Karpas-422 (cell line): ENCODE data around the gene MBNL2. TPM values are rescaled to one million over a fixed set of nuclear protein-coding genes. Genes with fewer than 3 reads are reported as not detected.
A peak's percentile ranks its signal among the peaks of the same experiment; 100 is the strongest.

Source experiments
- DNase-seq: peaks from one replicate; pipeline ENCODE4 v3.0.0-alpha.2; 2015
- H2AFZ ChIP-seq: fragments of 200-600 bp; sonication (generic); 2 replicates; pipeline ENCODE4 v1.6.1; 2014; ENCODE audit warnings: antibody characterized with exemption, low read length, mixed read lengths
- H3K27ac ChIP-seq: fragments of 200-600 bp; sonication (generic); 2 replicates; pipeline ENCODE4 v1.5.1; 2014; ENCODE audit warnings: mild to moderate bottlenecking, low read length, moderate library complexity
- H3K27me3 ChIP-seq: fragments of 200-600 bp; sonication (generic); 2 replicates; pipeline ENCODE4 v1.6.1; 2014; ENCODE audit warnings: low read length, mixed read lengths
- H3K36me3 ChIP-seq: fragments of 200-600 bp; sonication (generic); 2 replicates; pipeline ENCODE4 v1.6.1; 2014; ENCODE audit warnings: low read length, mixed read lengths; ENCODE audit not compliant: insufficient read depth
- H3K4me1 ChIP-seq: fragments of 200-600 bp; sonication (generic); 2 replicates; pipeline ENCODE4 v1.6.1; 2014; ENCODE audit warnings: mild to moderate bottlenecking, low read length, mixed read lengths
- H3K4me2 ChIP-seq: fragments of 200-600 bp; sonication (generic); 2 replicates; pipeline ENCODE4 v1.6.1; 2014; ENCODE audit warnings: low read length, low read depth, mild to moderate bottlenecking; ENCODE audit not compliant: poor library complexity, severe bottlenecking
- H3K4me3 ChIP-seq: fragments of 200-600 bp; sonication (generic); 2 replicates; pipeline ENCODE4 v1.5.1; 2014; ENCODE audit warnings: mild to moderate bottlenecking, antibody characterized with exemption, low read length, mixed read lengths
- H3K79me2 ChIP-seq: fragments of 200-600 bp; sonication (generic); 2 replicates; pipeline ENCODE4 v1.6.1; 2014; ENCODE audit warnings: mild to moderate bottlenecking, low read length, mixed read lengths
- H3K9ac ChIP-seq: fragments of 200-600 bp; sonication (generic); 2 replicates; pipeline ENCODE4 v1.6.0; 2014; ENCODE audit warnings: low read length
- H3K9me2 ChIP-seq: fragments of 200-600 bp; sonication (generic), shearing (Covaris generic); replicated peaks from 2 replicates; pipeline ENCODE4 v1.6.0; 2014; ENCODE audit warnings: mild to moderate bottlenecking, low read length, moderate library complexity; ENCODE audit not compliant: insufficient read depth
- H3K9me3 ChIP-seq: fragments of 300-700, 200-600 bp; sonication (generic); 2 replicates; pipeline ENCODE4 v1.6.1; 2014; ENCODE audit warnings: low read length, mixed read lengths
- H4K20me1 ChIP-seq: fragments of 200-600 bp; sonication (generic); 2 replicates; pipeline ENCODE4 v1.6.1; 2014; ENCODE audit warnings: mild to moderate bottlenecking, antibody characterized with exemption, low read length, low read depth; ENCODE audit not compliant: insufficient read depth
- total RNA-seq: library from RNA; depleted of rRNA; stranded (reverse); fragments of >200 nt; shearing (Covaris generic); gene quantifications from 2 replicates; pipeline ENCODE4 v1.2.3, GENCODE V29; 2014; ENCODE audit warnings: low replicate concordance; rRNA removed

MBNL2 gene, protein sequence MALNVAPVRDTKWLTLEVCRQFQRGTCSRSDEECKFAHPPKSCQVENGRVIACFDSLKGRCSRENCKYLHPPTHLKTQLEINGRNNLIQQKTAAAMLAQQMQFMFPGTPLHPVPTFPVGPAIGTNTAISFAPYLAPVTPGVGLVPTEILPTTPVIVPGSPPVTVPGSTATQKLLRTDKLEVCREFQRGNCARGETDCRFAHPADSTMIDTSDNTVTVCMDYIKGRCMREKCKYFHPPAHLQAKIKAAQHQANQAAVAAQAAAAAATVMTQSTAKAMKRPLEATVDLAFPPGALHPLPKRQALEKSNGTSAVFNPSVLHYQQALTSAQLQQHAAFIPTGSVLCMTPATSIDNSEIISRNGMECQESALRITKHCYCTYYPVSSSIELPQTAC
- 4.4 and 8.5 TPM in 2 replicates for total RNA-seq

DNA sequence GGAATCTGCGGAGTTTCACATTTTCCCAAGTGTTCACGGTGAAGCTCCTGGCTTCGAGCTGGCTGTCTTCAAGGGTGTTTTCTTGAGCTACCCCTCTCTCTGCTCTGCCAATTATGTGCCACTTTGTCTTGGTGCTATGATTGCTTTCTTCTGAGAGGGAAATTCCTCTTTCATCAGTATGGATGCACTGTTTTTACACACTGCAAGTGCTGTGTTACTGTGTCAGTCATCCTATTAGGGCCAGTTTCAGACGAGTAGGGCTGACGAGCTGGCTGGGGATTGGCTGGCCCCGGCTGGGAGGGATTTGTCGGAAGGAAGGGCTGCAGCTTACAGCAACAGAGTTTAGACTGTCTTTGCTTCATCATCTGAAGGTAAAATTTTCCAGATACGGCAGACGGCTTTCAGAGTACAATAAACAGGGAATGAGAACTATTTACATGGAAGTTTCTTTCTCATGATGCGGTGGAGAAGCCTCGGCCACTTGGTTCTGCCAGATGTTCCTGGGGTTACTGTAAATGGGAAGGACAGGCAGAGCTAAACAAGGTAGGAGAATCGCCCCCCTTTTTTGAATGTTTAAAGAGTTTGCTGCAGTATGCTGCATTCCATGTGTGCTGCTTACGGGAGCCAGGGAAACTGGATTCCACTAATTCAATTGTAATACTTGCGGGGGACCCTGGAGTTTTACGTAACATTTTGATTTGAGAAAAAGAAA lies at the start of gene MBNL2:
Gene MBNL2 (plus strand): TSS at position 345 of the 712 bp plus-strand sequence. CDS start 53,903 bp downstream, outside the sequence.
- Histone ChIP-seq H3K9me2 (no peaks in the 10 kb centered on the region), H3K4me1 (peaks cover 27% of the 10 kb centered on the region), H4K20me1 (no peaks in the 10 kb centered on the region), H3K27me3 (no peaks in the 10 kb centered on the region), H3K79me2 (no peaks in the 10 kb centered on the region), H2AFZ (peak within 1 kb of the TSS; percentile 97), H3K4me3 (peak within 1 kb of the TSS; percentile 88), H3K27ac (no peak within 1 kb of the TSS), H3K36me3 (no peaks in the 10 kb centered on the region), H3K9ac (peak within 1 kb of the TSS; percentile 73), H3K4me2 (peak within 1 kb of the TSS; percentile 87), H3K9me3 (no peaks in the 10 kb centered on the region)
- peak; percentile 93 for DNase-seq

DNA sequence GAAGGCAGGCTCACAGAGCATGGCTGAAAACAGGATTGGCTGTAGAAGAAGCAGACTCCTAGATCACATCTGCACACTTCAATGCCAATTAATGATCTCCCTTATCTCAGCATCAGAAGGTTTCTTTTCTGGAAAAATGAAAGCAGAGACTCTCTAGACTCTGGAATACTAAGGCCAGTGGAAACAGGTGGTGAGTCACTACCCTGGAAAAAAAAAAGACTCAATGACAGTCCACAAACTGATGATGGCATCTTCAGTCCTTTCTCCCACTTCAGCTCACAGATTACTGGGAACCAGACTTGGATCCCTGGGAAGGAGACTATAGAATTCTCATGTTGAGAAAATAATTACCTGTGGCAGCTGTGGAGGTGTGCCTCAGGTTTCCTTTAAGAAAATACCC lies 47.5 kb upstream of the MBNL2 start:
- Histone ChIP-seq H3K4me1 (no peaks in the 10 kb centered on the region), H3K27me3 (no peaks in the 10 kb centered on the region), H3K27ac (no peak overlapping the region), H3K9me2 (no peaks in the 10 kb centered on the region), H2AFZ (no peak overlapping the region), H3K4me2 (no peak overlapping the region), H3K36me3 (no peaks in the 10 kb centered on the region), H3K9me3 (no peaks in the 10 kb centered on the region), H3K79me2 (no peaks in the 10 kb centered on the region), H3K4me3 (no peak overlapping the region), H4K20me1 (no peaks in the 10 kb centered on the region), H3K9ac (no peak overlapping the region)
- DNase-seq: no peak

DNA sequence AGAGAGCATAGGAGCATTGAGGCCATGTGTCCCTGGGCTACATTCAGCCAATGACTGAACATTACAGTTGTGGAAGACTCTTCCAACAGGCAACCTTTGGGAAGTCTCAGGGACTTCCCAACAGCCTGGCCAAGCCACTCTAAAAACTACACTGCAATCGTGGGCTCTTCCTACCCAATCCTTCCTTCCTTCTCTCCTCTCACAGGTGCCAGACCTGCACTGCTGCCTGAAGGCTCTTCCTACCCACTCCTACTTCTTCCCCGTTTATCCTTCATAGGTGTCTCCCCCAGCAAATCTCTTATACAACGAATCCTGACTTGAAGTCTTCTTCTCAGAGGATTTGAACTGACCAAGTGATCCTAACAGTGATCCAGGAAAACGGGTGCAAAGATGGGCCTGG lies 47.1 kb upstream of the MBNL2 start:
- no peaks in the 10 kb centered on the region for H3K36me3 ChIP-seq
- H3K27ac ChIP-seq: no peak overlapping the region
- H3K4me3 ChIP-seq: no peak overlapping the region
- no peaks in the 10 kb centered on the region for H4K20me1 ChIP-seq
- no peaks in the 10 kb centered on the region for H3K4me1 ChIP-seq
- no peaks in the 10 kb centered on the region for H3K27me3 ChIP-seq
- H3K9me3 ChIP-seq: no peaks in the 10 kb centered on the region
- no peak overlapping the region for H3K9ac ChIP-seq
- no peaks in the 10 kb centered on the region for H3K9me2 ChIP-seq
- H3K4me2 ChIP-seq: no peak overlapping the region
- no peak for DNase-seq
- H2AFZ ChIP-seq: no peak overlapping the region
- no peaks in the 10 kb centered on the region for H3K79me2 ChIP-seq

DNA sequence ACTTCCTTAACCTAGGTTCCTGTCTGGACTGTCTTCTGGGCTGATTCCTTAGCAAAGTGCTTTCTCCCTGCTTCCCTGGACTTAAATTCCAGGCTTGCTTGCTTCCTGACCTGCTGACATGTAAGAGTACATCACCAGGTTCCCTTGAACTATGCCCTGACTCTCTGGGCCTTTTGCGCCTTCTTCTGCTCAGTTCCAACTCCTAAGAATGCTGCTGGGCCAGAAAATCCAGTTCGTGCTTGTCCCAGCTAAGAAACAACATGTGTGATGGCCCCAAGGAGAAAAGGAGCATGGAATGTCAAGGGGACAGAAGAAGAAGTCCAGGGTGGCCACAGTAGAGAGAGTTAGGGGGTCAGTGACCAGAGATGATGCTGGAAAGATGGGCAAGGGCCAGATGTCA lies 42.6 kb upstream of the MBNL2 start:
- no peak overlapping the region for H3K27ac ChIP-seq
- H2AFZ ChIP-seq: no peak overlapping the region
- H3K4me2 ChIP-seq: no peak overlapping the region
- no peaks in the 10 kb centered on the region for H3K27me3 ChIP-seq
- no peaks in the 10 kb centered on the region for H3K36me3 ChIP-seq
- H3K9me3 ChIP-seq: no peaks in the 10 kb centered on the region
- H3K9ac ChIP-seq: no peak overlapping the region
- H3K4me3 ChIP-seq: no peak overlapping the region
- H3K9me2 ChIP-seq: no peaks in the 10 kb centered on the region
- H4K20me1 ChIP-seq: no peaks in the 10 kb centered on the region
- DNase-seq: no peak
- no peaks in the 10 kb centered on the region for H3K4me1 ChIP-seq
- H3K79me2 ChIP-seq: no peaks in the 10 kb centered on the region

DNA sequence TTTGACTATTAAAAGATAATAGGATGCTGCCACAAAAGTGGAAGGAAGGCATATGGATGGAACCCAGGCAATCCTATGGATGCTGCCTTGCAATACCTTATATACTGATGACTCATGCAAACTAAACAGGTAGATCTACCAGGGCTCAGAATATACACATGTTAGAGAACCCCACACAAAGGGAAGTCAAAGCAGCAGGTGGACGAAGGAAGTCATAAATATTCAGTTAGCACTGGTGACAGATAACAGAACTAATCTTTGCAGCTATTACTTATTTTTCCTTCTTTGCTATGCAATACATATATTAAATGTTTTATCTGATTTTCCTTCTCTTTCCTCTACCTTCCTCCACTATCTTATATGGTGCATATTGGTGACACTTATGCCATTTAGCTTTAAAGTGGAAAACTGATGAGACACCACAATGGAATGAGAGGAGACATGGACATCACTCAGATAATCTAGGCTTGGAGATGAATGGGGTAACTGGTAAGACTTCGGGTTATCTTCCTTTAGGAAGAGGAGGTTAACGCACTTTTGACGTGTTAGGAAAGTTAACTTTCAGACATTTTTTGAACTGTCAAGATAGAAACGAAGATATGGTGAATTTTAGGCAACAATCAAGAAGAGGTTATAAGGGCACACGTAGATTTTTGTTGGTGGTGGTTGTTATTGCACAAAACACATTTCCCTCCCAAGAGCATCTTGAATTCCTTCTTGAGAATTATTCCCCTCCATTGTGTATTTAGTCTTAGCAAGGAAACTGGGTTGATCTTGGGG lies 39.8 kb upstream of the MBNL2 start:
- Histone ChIP-seq H3K4me2 (no peak overlapping the region), H3K4me3 (no peak overlapping the region), H3K9ac (no peak overlapping the region), H3K9me2 (no peaks in the 10 kb centered on the region), H2AFZ (no peak overlapping the region), H3K27me3 (no peaks in the 10 kb centered on the region), H3K79me2 (no peaks in the 10 kb centered on the region), H3K36me3 (no peaks in the 10 kb centered on the region), H3K4me1 (no peaks in the 10 kb centered on the region), H3K9me3 (no peaks in the 10 kb centered on the region), H4K20me1 (no peaks in the 10 kb centered on the region), H3K27ac (no peak overlapping the region)
- no peak for DNase-seq

DNA sequence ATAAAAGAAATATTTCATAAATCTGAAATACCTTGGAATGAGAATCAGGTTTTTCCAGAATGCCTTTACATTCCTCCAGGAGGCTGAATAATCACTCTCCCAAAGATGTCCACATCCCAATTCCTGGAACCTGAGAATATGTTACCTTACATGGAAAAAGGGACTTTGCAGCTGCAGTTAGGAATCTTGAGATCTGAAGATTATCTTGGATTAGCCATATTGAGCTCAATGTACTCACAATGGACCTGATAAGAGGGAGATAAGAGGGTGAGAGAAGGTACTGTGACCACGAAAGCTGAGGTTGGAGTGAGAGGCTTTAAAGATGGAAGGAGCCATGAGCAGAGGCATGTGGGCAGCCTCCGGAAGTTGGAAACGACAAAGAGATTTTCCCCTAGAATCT lies 36.8 kb upstream of the MBNL2 start:
- H3K4me3 ChIP-seq: no peak overlapping the region
- H3K79me2 ChIP-seq: no peaks in the 10 kb centered on the region
- H3K9me3 ChIP-seq: no peaks in the 10 kb centered on the region
- no peak for DNase-seq
- H3K27ac ChIP-seq: no peak overlapping the region
- no peaks in the 10 kb centered on the region for H3K4me1 ChIP-seq
- no peak overlapping the region for H3K4me2 ChIP-seq
- H3K27me3 ChIP-seq: no peaks in the 10 kb centered on the region
- H2AFZ ChIP-seq: no peak overlapping the region
- H3K36me3 ChIP-seq: no peaks in the 10 kb centered on the region
- H3K9me2 ChIP-seq: no peaks in the 10 kb centered on the region
- H4K20me1 ChIP-seq: no peaks in the 10 kb centered on the region
- H3K9ac ChIP-seq: no peak overlapping the region

DNA sequence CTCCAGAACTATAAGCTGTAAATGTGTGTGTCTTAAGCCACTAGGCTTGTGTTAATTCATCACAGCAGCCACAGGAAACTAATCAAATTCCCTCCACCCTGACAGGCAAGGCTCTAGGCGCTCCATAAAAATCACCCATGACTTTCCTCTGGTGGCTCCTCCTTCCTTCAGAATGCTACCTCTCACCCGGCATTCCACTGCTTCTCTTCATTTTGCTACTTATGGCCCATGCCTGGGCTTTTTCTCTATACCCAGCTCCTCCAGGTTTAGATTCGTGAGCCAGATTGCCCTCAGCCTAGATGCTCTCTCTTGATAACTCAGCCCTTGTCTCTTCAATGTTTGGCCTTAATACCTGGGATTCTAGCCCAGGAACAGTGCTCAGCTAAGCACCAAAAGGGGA lies 36.4 kb upstream of the MBNL2 start:
- no peaks in the 10 kb centered on the region for H3K79me2 ChIP-seq
- H3K9me2 ChIP-seq: no peaks in the 10 kb centered on the region
- no peaks in the 10 kb centered on the region for H3K27me3 ChIP-seq
- no peak for DNase-seq
- H3K9ac ChIP-seq: no peak overlapping the region
- H4K20me1 ChIP-seq: no peaks in the 10 kb centered on the region
- H3K9me3 ChIP-seq: no peaks in the 10 kb centered on the region
- no peaks in the 10 kb centered on the region for H3K4me1 ChIP-seq
- H2AFZ ChIP-seq: no peak overlapping the region
- H3K36me3 ChIP-seq: no peaks in the 10 kb centered on the region
- H3K4me3 ChIP-seq: no peak overlapping the region
- H3K4me2 ChIP-seq: no peak overlapping the region
- H3K27ac ChIP-seq: no peak overlapping the region

DNA sequence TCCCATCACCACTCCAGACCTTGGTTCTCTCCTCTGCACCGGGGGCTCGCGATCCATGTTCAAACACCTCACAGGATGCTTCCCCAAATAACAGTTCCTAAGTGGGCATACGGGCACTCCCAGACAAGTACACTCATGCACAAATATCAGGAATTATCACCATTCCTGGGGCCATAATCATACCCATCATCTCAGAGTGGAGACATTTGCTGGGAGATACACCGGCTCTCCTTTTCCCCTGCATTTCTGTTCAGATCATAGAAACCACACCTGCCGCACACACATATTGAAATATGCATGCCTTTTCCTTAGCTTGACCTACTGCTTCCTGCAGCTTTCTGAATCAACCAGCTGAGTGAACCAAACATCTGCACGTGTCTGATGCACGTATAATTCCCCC lies 33.9 kb upstream of the MBNL2 start:
- no peaks in the 10 kb centered on the region for H3K27me3 ChIP-seq
- no peak overlapping the region for H2AFZ ChIP-seq
- no peak overlapping the region for H3K4me2 ChIP-seq
- no peak overlapping the region for H3K4me3 ChIP-seq
- no peak overlapping the region for H3K27ac ChIP-seq
- H3K79me2 ChIP-seq: no peaks in the 10 kb centered on the region
- H3K9me3 ChIP-seq: no peaks in the 10 kb centered on the region
- DNase-seq: no peak
- no peaks in the 10 kb centered on the region for H3K4me1 ChIP-seq
- no peaks in the 10 kb centered on the region for H3K9me2 ChIP-seq
- no peaks in the 10 kb centered on the region for H3K36me3 ChIP-seq
- H4K20me1 ChIP-seq: no peaks in the 10 kb centered on the region
- H3K9ac ChIP-seq: no peak overlapping the region
